ENCODE data around the gene MGAT5. TPM values are rescaled to one million over a fixed set of nuclear protein-coding genes. Genes with fewer than 3 reads are reported as not detected.

MGAT5 gene
- total RNA-seq, 1 experiment from 2014 or later: 23.0 TPM

DNA sequence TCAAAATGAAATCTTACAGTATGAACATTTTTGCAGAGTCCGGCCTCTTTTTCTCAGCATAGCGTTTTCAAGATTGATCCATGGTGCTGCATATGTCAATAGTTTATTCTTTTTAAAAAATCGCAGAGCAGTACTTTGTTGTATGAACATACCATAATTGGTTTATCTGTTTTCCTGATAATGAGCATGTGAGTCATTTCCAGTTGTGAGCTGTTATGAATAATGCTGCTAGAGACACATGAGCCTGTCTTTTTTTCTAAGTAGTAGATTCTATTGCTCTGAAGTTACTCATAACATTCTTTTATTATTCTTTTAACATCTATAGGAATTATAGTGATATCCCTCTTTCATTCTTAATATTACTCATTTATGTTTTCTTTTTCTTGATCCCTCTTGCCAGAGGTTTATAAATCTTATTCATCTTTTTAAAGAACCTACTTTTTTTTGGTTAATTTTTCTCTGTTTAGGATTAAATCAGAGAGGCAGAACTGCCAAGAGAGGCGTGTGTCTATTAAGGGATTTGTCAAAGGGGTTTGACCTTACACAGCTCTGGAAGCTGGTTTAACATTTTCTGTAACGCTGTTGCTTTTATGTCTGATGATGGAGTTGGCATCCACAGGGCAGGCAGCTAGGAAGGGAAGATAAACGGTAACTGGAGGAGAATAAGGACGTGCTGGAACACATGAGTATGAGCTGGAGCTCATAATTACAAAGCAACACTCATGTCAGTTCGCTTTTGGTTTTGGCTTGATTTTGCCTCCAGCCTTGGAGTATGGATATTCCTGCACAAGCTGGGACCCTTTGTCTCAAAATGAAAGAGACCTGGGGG, 47.4 kb downstream of the MGAT5 start:
- DNase-seq (ENCODE audit: extremely low read depth, low read depth): no peak

DNA sequence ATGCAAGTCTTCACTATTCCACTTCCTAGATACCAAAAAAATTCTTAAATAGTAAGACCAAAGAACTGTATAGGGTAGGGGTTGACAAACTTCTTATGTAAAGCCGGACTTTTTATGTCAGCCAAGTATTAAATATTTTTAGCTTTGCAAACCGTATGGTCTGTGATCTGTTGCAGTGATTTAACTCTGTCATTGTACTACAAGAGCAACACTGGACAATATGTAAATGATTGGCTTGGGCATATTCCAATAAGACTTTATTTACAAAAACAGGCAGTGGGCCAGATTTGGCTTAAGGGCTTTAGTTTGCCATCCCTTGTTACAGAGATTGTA, 48.0 kb downstream of the MGAT5 start:
- no peak for DNase-seq (ENCODE audit: extremely low read depth, low read depth)

- no peak for DNase-seq (ENCODE audit: extremely low read depth, low read depth)
Observed at GRCh38 chr2:134304394-134305108, 50.7 kb downstream of the MGAT5 start.

- no peak for DNase-seq (ENCODE audit: extremely low read depth, low read depth)
Observed at GRCh38 chr2:134305109-134305491, 51.2 kb downstream of the MGAT5 start.

GRCh38 chr2:134306521-134306920, 52.6 kb downstream of the MGAT5 start:
- DNase-seq (ENCODE audit: extremely low read depth, low read depth): no peak

GRCh38 chr2:134307334-134307733, 53.5 kb downstream of the MGAT5 start:
- DNase-seq (ENCODE audit: extremely low read depth, low read depth): no peak

GRCh38 chr2:134308474-134309385, 54.9 kb downstream of the MGAT5 start:
- no peak for DNase-seq (ENCODE audit: extremely low read depth, low read depth)

GRCh38 chr2:134310107-134311079, 56.5 kb downstream of the MGAT5 start:
- DNase-seq (ENCODE audit: extremely low read depth, low read depth): no peak

GRCh38 chr2:134312482-134312881, 58.6 kb downstream of the MGAT5 start:
- no peak for DNase-seq (ENCODE audit: extremely low read depth, low read depth)

- DNase-seq (ENCODE audit: extremely low read depth, low read depth): no peak
Observed at GRCh38 chr2:134314202-134314601, 60.3 kb downstream of the MGAT5 start.

GRCh38 chr2:134314681-134315368, 61.0 kb downstream of the MGAT5 start:
- no peak for DNase-seq (ENCODE audit: extremely low read depth, low read depth)

DNA sequence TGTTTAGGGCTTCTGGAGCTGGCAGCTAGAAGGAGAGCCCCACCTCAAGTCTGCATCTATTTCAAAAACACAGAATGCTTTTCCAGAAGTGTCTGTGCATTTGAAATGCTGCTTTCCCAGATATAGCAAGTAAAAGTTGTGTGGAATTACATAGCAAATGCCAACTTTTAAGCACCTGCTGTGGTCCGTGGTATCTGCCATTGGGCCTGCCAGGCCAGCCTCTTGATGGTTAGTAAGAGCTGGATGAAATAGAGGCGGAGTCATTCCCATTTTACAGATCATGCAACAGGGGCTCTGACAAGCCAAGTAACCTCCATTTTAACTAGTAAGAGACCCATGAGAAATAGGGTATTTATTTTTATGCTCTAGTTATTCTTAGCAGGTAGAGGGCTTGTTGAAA, 61.6 kb downstream of the MGAT5 start:
- DNase-seq (ENCODE audit: extremely low read depth, low read depth): no peak

DNA sequence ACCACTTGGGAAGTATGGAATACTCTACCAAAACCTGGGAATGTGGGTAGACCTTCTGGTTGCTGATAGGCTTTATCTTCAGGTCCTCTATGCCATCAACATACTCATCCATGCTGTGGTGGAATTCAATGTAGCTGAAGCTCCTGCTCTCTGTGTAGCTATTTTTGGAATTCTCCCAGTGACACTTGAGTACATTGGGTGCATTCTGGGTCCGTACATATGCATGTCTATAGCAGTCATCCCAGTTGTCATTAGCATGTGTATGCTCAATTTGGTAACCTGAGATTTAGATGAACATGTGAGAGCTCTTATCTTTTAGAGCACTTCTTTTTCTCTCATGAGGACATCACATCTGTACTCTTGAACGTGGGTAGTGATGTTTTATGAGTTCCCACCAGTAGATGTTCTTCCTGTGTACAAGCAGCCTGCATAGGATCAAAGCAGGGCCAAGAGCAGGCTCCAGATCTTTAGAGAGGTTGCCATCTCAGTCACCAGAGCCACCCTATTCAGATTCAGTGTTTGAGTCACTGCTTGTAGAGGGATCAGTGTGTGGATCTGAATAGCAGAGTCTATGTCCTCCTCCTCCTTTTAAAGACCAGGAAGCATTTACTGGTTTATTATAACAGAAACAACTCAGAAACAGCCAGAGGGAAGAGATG, 65.9 kb downstream of the MGAT5 start:
- DNase-seq (ENCODE audit: extremely low read depth, low read depth): no peak

DNA sequence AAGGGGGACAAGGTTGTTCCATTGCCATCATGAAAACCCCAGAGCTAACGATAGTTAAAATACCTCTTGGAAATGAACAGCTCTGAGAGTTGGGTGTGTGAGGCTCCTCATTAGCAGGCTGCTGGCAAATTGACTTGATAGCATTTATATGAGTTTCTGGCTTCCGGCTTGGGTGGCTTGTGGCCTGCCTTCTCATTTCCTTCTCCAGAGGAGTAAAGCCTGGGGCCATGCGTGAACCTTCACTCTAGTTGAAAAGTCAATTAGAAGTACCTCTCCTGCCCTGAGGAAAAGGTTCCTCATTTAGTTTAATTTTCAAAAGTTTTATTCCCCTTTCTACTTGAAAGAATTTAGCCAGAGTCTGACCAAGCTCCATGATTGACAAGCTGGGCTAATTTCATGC, 67.1 kb downstream of the MGAT5 start:
- DNase-seq (ENCODE audit: extremely low read depth, low read depth): no peak

- DNase-seq (ENCODE audit: extremely low read depth, low read depth): no peak
Observed at GRCh38 chr2:134323777-134324176, 69.9 kb downstream of the MGAT5 start.

- DNase-seq (ENCODE audit: extremely low read depth, low read depth): no peak
Observed at GRCh38 chr2:134324430-134324829, 70.6 kb downstream of the MGAT5 start.

- DNase-seq (ENCODE audit: extremely low read depth, low read depth): no peak
Observed at GRCh38 chr2:134324947-134325346, 71.1 kb downstream of the MGAT5 start.

DNA sequence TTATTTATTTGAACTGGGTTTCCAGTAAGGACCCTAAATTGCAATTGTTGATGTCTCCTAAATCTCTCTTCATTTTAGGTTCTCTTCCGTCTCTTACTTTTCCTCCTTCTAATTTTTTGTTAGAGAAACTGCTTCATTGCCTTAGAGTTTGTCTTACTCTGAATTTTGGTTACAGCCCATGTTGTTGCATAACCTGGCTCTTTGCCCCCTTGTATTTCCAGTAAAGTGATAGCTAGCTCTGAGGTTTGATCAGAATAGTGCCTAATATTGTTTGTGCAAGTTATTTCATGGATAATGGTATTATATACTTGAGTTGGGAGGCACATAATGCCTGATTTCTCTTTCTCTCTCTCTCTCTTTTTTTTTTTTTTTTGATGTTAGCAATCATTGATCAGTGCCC, 71.8 kb downstream of the MGAT5 start:
- DNase-seq (ENCODE audit: extremely low read depth, low read depth): no peak

- DNase-seq (ENCODE audit: extremely low read depth, low read depth): no peak
Observed at GRCh38 chr2:134327367-134327766, 73.5 kb downstream of the MGAT5 start.
